NCI-H1417 (cell line): Measurements from ENCODE around the gene ZNF587B.
"Not testable (repeated sequence)": the region's sequence is repeated elsewhere in the genome, so short reads cannot be mapped to it uniquely, and the experiment has no call there.

ENCODE experiments used
- DNase-seq, 3 experiments: peaks; one replicate each; lab custom pipeline; 2025; lab: John Stamatoyannopoulos, UW

Gene ZNF587B

GRCh38 chr19:57870225-57870624, 40.1 kb downstream of the ZNF587B start:
- DNase-seq = no peak

GRCh38 chr19:57872450-57872849, 42.4 kb downstream of the ZNF587B start:
- no peak for DNase-seq

- DNase-seq = not testable (repeated sequence)
Measured at GRCh38 chr19:57873883-57874799, 44.0 kb downstream of the ZNF587B start.

GRCh38 chr19:57886046-57886445, 55.9 kb downstream of the ZNF587B start:
- no peak for DNase-seq

GRCh38 chr19:57887195-57887941, 57.3 kb downstream of the ZNF587B start:
- DNase-seq = no peak

GRCh38 chr19:57888107-57888559, 58.0 kb downstream of the ZNF587B start:
- DNase-seq = no peak

GRCh38 chr19:57888560-57889231, 58.6 kb downstream of the ZNF587B start, which contains the start of gene ZNF814:
TSS of gene ZNF814 (minus strand) at chr19:57889037. CDS start at chr19:57888802, 235 bp downstream.
- DNase-seq = peak in 2 of 3 experiments; percentile 1 to 3

- not testable (repeated sequence) for DNase-seq
Measured at GRCh38 chr19:57890706-57891105, 60.6 kb downstream of the ZNF587B start.
